ENCODE data around the gene EGLN2.

GRCh38 chr19:40829205-40829604, 30.2 kb downstream of the EGLN2 start:
- TF ChIP-seq CTCF (IDR thresholded peaks at IDR 0.05; ENCODE audit: borderline replicate concordance, extremely low read depth, low read length, poor library complexity, severe bottlenecking) (no peak), EZH2 (IDR thresholded peaks at IDR 0.05; ENCODE audit: borderline replicate concordance, low read depth, low read length, severe bottlenecking) (no peak)
